ENCODE data around the gene BAZ1A. TPM values are rescaled to one million over a fixed set of nuclear protein-coding genes. Genes with fewer than 3 reads are reported as not detected.

BAZ1A gene
- total RNA-seq, 1 experiment from 2014 or later, result 24.2 TPM

DNA sequence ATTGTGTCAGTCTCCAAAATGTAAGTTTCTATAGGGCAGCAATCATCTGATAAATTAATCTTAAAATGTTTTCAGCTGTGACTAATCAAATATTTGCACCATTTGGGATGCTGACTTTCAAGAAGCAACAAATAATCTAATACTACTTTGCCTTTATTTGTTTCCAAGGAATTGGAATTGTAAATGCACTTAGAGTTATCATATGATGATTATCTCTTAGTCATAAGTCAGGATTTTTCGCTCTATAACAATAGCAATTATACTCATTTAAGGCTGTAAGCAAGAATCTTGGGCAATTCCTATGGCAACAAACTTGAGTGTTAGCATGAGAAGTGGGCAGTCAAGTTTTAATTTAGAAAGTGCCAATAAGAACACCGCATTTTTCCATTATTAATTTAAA, 13.0 kb upstream of the BAZ1A start:
- DNase-seq (ENCODE audit: low read depth, low spot score), result no peak
- H3K4me2 ChIP-seq (ENCODE audit: low read length), result no peak overlapping the region
- H3K4me3 ChIP-seq (replicated peaks in 1 of 2; ENCODE audit: low read depth in 1 of 2, low read length in 2 of 2), result no peak overlapping the region
- intact Hi-C loops (cut with micrococcal nuclease), result no loop called here
- no peaks in the 10 kb centered on the region for H3K79me2 ChIP-seq (ENCODE audit: insufficient read depth, low read length)
- CTCF ChIA-PET, result no interaction called here
- no peak overlapping the region for H3K27ac ChIP-seq (ENCODE audit: low read depth, low read length)
- H3K4me1 ChIP-seq (ENCODE audit: control insufficient read depth in 1 of 2, insufficient read depth in 2 of 2, low read length in 2 of 2), result peaks cover 0 to 5% of the 10 kb centered on the region in 2 experiments; a peak in 1 of 4 replicates
- BruUV-seq (replicated peaks), result no TSS peak
- no peaks in the 10 kb centered on the region for H3K9me3 ChIP-seq (ENCODE audit: control insufficient read depth in 1 of 2, insufficient read depth in 1 of 2, low read depth in 1 of 2, low read length in 2 of 2)
- POLR2A ChIA-PET, result no interaction called here
- no peaks in the 10 kb centered on the region for H3K36me3 ChIP-seq (ENCODE audit: control insufficient read depth in 1 of 2, insufficient read depth in 2 of 2, low read length in 2 of 2)
- H3K9me2 ChIP-seq (ENCODE audit: insufficient read depth), result 0 out of 2 replicates have a peak, but pooled peaks cover 2% of the 10 kb centered on the region
- H3K9ac ChIP-seq (ENCODE audit: low read length), result no peak overlapping the region
- ATAC-seq, result no peak
- no peaks in the 10 kb centered on the region for H4K20me1 ChIP-seq (ENCODE audit: insufficient read depth)
- no peak for TF ChIP-seq CEBPB (IDR thresholded peaks at IDR 0.05; ENCODE audit: low read depth)
- no peak for TF ChIP-seq SRF (IDR thresholded peaks at IDR 0.05; ENCODE audit: low read depth)
- no peaks in the 10 kb centered on the region for H3K27me3 ChIP-seq (ENCODE audit: insufficient read depth, low read length)
- RAD21 ChIA-PET (ENCODE audit: low non-redundant PET in 1 of 2, low total read pairs in 2 of 2, uncharacterized antibody in 2 of 2, unreplicated experiment in 2 of 2), result no interaction called here
- no peak overlapping the region for H2AFZ ChIP-seq (ENCODE audit: low read depth, low read length, poor library complexity, severe bottlenecking)

DNA sequence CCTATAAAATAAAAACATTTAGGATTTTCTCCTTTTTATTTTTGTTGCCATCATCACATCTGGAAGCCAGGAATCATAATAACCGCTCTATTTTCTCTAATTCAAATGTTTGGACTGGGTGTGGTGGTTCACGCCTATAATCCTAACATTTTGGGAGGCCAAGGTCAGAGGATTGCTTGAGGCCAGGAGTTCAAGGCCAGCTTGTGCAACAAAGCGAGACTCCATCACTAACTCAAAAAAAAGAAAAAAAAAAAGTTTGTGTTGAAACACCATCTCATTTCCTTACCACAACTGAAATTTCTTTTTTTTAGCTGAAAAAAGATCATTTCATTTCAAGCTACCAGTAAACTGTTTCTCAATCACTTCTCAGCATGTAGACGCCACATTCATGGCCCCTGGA, 8.8 kb upstream of the BAZ1A start:
- POLR2A ChIA-PET, result no interaction called here
- no peak overlapping the region for H3K4me3 ChIP-seq (replicated peaks in 1 of 2; ENCODE audit: low read depth in 1 of 2, low read length in 2 of 2)
- CTCF ChIA-PET, result no interaction called here
- no peaks in the 10 kb centered on the region for H3K9me3 ChIP-seq (ENCODE audit: control insufficient read depth in 1 of 2, insufficient read depth in 1 of 2, low read depth in 1 of 2, low read length in 2 of 2)
- no peaks in the 10 kb centered on the region for H3K4me1 ChIP-seq (ENCODE audit: control insufficient read depth in 1 of 2, insufficient read depth in 2 of 2, low read length in 2 of 2)
- no peak overlapping the region for H3K4me2 ChIP-seq (ENCODE audit: low read length)
- no peaks in the 10 kb centered on the region for H3K27me3 ChIP-seq (ENCODE audit: insufficient read depth, low read length)
- no peak overlapping the region for H3K27ac ChIP-seq (ENCODE audit: low read depth, low read length)
- H3K9ac ChIP-seq (ENCODE audit: low read length), result no peak overlapping the region
- no peak for ATAC-seq
- no peaks in the 10 kb centered on the region for H3K79me2 ChIP-seq (ENCODE audit: insufficient read depth, low read length)
- H3K36me3 ChIP-seq (ENCODE audit: control insufficient read depth in 1 of 2, insufficient read depth in 2 of 2, low read length in 2 of 2), result no peaks in the 10 kb centered on the region
- intact Hi-C loops (cut with micrococcal nuclease), result no loop called here
- no TSS peak for BruUV-seq (replicated peaks)
- H2AFZ ChIP-seq (ENCODE audit: low read depth, low read length, poor library complexity, severe bottlenecking), result no peak overlapping the region
- H3K9me2 ChIP-seq (ENCODE audit: insufficient read depth), result no peaks in the 10 kb centered on the region
- no peak for DNase-seq (ENCODE audit: low read depth, low spot score)
- TF ChIP-seq, protein P1, sequence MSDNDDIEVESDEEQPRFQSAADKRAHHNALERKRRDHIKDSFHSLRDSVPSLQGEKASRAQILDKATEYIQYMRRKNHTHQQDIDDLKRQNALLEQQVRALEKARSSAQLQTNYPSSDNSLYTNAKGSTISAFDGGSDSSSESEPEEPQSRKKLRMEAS (IDR thresholded peaks at IDR 0.05), result no peak
- no peak for TF ChIP-seq CBX3 (IDR thresholded peaks at IDR 0.05; ENCODE audit: low read depth)
- no peaks in the 10 kb centered on the region for H4K20me1 ChIP-seq (ENCODE audit: insufficient read depth)
- RAD21 ChIA-PET (ENCODE audit: low non-redundant PET in 1 of 2, low total read pairs in 2 of 2, uncharacterized antibody in 2 of 2, unreplicated experiment in 2 of 2), result no interaction called here

Measured in HCT116 (cell line).